Measurements from ENCODE around the gene ABCA2. TPM values are rescaled to one million over a fixed set of nuclear protein-coding genes. Genes with fewer than 3 reads are reported as not detected.

ABCA2 gene
- total RNA-seq, 2 donors from 2014 or later = 28.7 to 29.6 TPM

GRCh38 chr9:137037035-137037434, 9.0 kb upstream of the ABCA2 start:
- ATAC-seq = no peak
- WGBS, 2 donors = 58 to 60% methylated on average over 1 to 12 of the region's 13 CpGs
- Histone ChIP-seq H3K36me3 (replicated peaks in 1 of 2; ENCODE audit: insufficient read depth in 1 of 2, low read depth in 2 of 2) (no peaks in the 10 kb centered on the region), H3K4me3 (no peak overlapping the region), H3K9me3 (no peaks in the 10 kb centered on the region), H3K27ac (no peak overlapping the region), H3K27me3 (no peaks in the 10 kb centered on the region), H3K4me1 (peaks cover 13% of the 10 kb centered on the region)
- TF ChIP-seq CTCF (IDR thresholded peaks at IDR 0.05) (no peak), POLR2A (IDR thresholded peaks at IDR 0.05) (no peak)
- intact Hi-C loops (cut with DNase I) = loop anchor here (5.0 kb wide), 1 partner anchor 250 kb away; no protein-coding TSS in a partner anchor
- no peak for DNase-seq

DNA sequence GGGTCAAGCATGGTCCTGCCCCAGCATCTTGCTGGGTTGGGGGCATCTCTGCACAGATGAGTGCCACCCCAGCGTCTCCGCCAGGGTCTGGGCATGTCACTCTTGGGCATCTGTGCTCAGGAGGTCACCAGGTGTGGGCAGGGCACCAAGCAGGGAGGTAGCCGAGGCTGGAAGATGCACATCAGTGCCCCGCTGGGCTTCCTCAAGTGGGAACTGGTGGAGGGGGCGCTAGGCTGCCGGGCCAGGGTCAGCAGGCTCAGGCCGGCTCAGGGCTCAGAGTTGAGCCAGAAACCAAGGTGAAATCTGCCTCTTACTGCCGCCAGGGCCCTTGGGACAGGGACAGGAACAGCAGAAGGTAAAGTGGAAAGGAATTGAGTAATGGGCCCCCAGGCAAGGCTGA, 7.9 kb upstream of the ABCA2 start:
- TF ChIP-seq CTCF (IDR thresholded peaks at IDR 0.05) (no peak), POLR2A (IDR thresholded peaks at IDR 0.05) (no peak)
- Histone ChIP-seq H3K9me3 (no peaks in the 10 kb centered on the region), H3K27me3 (no peaks in the 10 kb centered on the region), H3K36me3 (replicated peaks in 1 of 2; ENCODE audit: insufficient read depth in 1 of 2, low read depth in 2 of 2) (no peaks in the 10 kb centered on the region), H3K27ac (no peak overlapping the region), H3K4me3 (no peak overlapping the region), H3K4me1 (peaks cover 13% of the 10 kb centered on the region)
- no peak for ATAC-seq
- no peak for DNase-seq
- 17 to 76% methylated on average over 2 to 8 of the region's 8 CpGs for WGBS, 2 donors
- intact Hi-C loops (cut with DNase I) = loop anchor here (5.0 kb wide), 1 partner anchor 249 kb away; no protein-coding TSS in a partner anchor

DNA sequence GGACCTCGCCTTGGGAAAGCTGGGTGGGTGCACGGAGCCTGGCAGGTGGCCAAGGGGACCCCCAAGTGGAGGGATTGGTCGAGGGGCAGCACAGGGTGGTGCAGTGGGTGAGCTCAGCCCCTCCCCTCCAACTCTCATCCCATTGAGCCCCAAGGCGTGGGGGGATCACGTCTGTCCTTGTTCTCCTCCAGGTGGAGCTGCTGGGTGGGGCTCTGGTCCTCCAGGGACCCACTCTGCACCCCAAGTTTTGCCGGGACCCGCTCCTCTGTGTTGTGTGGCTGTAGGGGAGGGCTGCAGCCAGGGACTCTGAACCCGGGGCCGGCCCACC, 7.4 kb upstream of the ABCA2 start:
- Histone ChIP-seq H3K4me3 (no peak overlapping the region), H3K4me1 (peaks cover 13% of the 10 kb centered on the region), H3K27ac (no peak overlapping the region), H3K27me3 (no peaks in the 10 kb centered on the region), H3K36me3 (replicated peaks in 1 of 2; ENCODE audit: insufficient read depth in 1 of 2, low read depth in 2 of 2) (no peaks in the 10 kb centered on the region), H3K9me3 (no peaks in the 10 kb centered on the region)
- no peak for TF ChIP-seq CTCF (IDR thresholded peaks at IDR 0.05)
- TF ChIP-seq POLR2A (IDR thresholded peaks at IDR 0.05) = no peak
- intact Hi-C loops (cut with DNase I) = loop anchor here (5.0 kb wide), 1 partner anchor 248 kb away; no protein-coding TSS in a partner anchor
- 30% methylated on average over 9 of the region's 9 CpGs; no CpG with 5 or more reads in 1 of the 2 donors for WGBS, 2 donors
- DNase-seq (no peak), ATAC-seq (no peak)

DNA sequence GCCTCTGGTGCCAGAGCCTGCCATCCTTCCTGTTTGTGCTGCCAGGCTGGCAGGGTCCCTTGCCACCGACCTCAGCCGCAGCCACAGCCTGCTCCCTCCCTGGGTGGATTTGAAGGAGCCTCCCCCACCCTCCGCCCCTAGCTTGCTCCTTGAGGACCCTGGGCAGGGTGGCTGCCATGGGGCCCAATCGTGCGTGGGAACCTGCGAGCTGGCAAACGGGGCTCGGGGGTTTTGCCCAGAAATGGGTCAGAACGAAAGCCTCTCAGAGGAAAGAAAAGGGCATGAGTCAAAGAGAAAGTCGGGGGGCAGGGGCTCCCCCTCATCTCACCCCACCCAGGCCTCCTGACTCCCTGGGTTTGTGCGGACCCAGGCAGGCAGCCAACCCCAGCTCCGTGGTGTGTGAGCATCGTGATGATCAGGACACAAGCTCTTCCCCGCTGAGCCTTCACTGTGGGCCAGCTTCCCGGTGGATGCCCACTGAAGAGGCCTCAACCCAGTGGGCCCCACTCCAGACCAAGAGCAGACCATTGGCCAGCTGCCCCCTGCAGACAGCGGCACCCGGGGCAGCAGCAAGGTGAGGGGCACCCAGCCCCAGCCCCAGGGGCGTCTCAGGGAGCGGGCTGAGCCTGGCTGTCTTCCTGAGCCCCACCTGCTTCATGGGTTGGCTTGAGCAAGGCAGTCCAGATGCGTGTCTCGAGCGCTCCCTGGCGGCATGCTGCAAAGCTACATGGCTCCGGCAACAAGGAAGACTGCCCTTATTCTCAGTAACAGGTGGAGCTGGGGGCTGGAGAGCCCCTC, 6.9 kb upstream of the ABCA2 start:
- DNase-seq = peak; percentile 79 to 85 (median 80)
- H3K36me3 ChIP-seq (replicated peaks in 1 of 2; ENCODE audit: insufficient read depth in 1 of 2, low read depth in 2 of 2) = no peaks in the 10 kb centered on the region
- H3K4me3 ChIP-seq = no peak overlapping the region
- no peaks in the 10 kb centered on the region for H3K9me3 ChIP-seq
- peaks cover 13% of the 10 kb centered on the region for H3K4me1 ChIP-seq
- ATAC-seq = peak; percentile 88
- no peak overlapping the region for H3K27ac ChIP-seq
- 10 to 13% methylated on average over 13 to 23 of the region's 24 CpGs for WGBS, 2 donors
- TF ChIP-seq CTCF (IDR thresholded peaks at IDR 0.05) (peak; percentile 84 to 92 (median 90)), POLR2A (IDR thresholded peaks at IDR 0.05) (no peak)
- intact Hi-C loops (cut with DNase I) = loop anchor here (5.0 kb wide), 1 partner anchor 248 kb away; no protein-coding TSS in a partner anchor
- no peaks in the 10 kb centered on the region for H3K27me3 ChIP-seq
